ENCODE results near the gene SYNGR1. TPM values are rescaled to one million over a fixed set of nuclear protein-coding genes. Genes with fewer than 3 reads are reported as not detected.

The SYNGR1 gene
- total RNA-seq, 2 donors from 2014 or later, result 29.4 to 29.5 TPM

DNA sequence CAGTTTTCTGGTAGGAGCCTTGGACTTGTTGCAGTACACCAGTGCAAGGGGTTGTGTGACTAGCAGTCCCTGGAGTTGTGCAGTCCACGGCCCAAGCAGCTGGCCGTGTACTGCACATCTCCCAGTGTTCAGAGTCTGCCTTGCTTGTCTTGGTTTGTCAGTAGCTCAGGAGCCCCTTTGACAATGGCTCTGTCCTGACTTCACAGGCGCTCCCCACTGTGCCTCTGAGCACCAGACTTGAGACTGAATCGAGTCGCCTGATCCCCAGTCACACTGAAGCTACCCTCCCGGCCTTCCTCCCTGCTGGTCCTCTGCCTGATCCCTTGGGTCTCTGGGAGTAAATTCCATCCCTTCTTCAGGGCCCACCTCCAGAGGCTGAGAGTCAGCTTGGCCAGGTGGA lies 19.4 kb downstream of the SYNGR1 start:
- no peaks in the 10 kb centered on the region for H3K27me3 ChIP-seq
- no peaks in the 10 kb centered on the region for H3K36me3 ChIP-seq
- H3K27ac ChIP-seq, result no peak overlapping the region
- peaks cover 0 to 18% of the 10 kb centered on the region in 2 donors for H3K4me1 ChIP-seq
- TF ChIP-seq, protein P1, sequence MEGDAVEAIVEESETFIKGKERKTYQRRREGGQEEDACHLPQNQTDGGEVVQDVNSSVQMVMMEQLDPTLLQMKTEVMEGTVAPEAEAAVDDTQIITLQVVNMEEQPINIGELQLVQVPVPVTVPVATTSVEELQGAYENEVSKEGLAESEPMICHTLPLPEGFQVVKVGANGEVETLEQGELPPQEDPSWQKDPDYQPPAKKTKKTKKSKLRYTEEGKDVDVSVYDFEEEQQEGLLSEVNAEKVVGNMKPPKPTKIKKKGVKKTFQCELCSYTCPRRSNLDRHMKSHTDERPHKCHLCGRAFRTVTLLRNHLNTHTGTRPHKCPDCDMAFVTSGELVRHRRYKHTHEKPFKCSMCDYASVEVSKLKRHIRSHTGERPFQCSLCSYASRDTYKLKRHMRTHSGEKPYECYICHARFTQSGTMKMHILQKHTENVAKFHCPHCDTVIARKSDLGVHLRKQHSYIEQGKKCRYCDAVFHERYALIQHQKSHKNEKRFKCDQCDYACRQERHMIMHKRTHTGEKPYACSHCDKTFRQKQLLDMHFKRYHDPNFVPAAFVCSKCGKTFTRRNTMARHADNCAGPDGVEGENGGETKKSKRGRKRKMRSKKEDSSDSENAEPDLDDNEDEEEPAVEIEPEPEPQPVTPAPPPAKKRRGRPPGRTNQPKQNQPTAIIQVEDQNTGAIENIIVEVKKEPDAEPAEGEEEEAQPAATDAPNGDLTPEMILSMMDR (IDR thresholded peaks at IDR 0.05), result no peak
- H3K9me3 ChIP-seq, result peaks cover 0 to 6% of the 10 kb centered on the region in 2 donors
- H3K4me3 ChIP-seq, result no peak overlapping the region
- no peak for DNase-seq (ENCODE audit: low spot score)

DNA sequence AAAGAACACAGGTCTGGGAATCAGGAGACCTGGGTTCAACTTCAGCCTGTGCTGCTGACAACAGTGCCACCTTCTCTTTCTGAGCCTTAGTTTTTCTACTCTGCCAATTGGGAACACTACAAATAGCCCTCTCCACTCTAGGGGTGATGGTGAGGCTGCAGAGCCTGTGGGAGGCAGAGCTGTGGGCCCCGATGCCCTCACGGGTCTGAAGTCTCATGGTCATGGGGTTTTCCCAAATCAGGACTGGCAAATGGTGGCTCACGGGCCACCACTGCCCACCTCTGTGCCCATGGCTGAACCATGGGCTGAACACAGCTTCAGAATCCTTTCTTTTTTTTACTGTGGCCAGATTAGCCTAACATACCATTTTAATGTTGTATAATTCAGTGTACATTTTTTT lies 19.8 kb downstream of the SYNGR1 start:
- peaks cover 0 to 14% of the 10 kb centered on the region in 2 donors for H3K4me1 ChIP-seq
- H3K27ac ChIP-seq, result no peak overlapping the region
- no peak for DNase-seq (ENCODE audit: low spot score)
- H3K9me3 ChIP-seq, result peaks cover 0 to 6% of the 10 kb centered on the region in 2 donors
- H3K36me3 ChIP-seq, result no peaks in the 10 kb centered on the region
- H3K27me3 ChIP-seq, result no peaks in the 10 kb centered on the region
- TF ChIP-seq, protein P1 (IDR thresholded peaks at IDR 0.05), result no peak
- H3K4me3 ChIP-seq, result no peak overlapping the region

DNA sequence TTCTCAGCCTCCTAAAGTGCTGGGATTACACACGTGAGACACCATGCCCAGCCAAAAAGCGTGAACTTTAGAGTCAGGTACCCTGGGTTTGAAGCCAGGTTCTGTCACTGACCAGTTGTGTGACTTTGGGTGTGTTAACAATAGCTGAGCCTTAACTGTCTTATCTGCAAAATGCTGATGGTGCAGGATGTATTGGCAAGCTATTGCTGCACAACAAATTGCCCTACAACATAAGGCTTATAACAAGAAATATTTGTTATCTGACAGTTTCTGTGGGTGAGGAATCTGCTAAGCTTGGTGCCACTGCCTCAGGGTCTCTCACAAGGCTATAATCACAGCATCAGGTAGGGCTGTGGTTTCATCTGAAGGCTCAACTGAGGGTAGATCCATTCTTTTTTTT lies 21.9 kb downstream of the SYNGR1 start:
- no peak for DNase-seq (ENCODE audit: low spot score)

DNA sequence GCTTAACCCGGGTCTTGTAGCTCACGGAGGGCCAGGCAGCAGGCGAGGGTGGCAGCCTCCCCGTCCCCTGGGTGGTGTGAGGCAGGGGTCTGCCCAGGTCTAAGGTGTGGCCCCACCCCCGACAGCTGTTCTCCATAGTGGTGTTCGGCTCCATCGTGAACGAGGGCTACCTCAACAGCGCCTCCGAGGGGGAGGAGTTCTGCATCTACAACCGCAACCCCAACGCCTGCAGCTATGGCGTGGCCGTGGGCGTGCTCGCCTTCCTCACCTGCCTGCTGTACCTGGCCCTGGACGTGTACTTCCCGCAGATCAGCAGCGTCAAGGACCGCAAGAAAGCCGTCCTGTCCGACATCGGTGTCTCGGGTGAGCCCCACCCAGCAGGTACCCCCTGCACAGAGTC lies 24.4 kb downstream of the SYNGR1 start:
- peaks cover 27% of the 10 kb centered on the region for H3K36me3 ChIP-seq
- H3K4me1 ChIP-seq, result no peaks in the 10 kb centered on the region
- no peak overlapping the region for H3K4me3 ChIP-seq
- peaks cover 0 to 6% of the 10 kb centered on the region in 2 donors for H3K9me3 ChIP-seq
- H3K27ac ChIP-seq, result no peak overlapping the region
- H3K27me3 ChIP-seq, result no peaks in the 10 kb centered on the region
- no peak for DNase-seq (ENCODE audit: low spot score)
- TF ChIP-seq, protein P1 (IDR thresholded peaks at IDR 0.05), result no peak

More for the DNA sequence above, 21.9 kb downstream of the SYNGR1 start:
- Histone ChIP-seq H3K4me1 (peaks cover 0 to 5% of the 10 kb centered on the region in 2 donors), H3K27ac (no peak overlapping the region), H3K4me3 (no peak overlapping the region), H3K27me3 (no peaks in the 10 kb centered on the region), H3K36me3 (peaks cover 8% of the 10 kb centered on the region), H3K9me3 (peaks cover 0 to 6% of the 10 kb centered on the region in 2 donors)
- TF ChIP-seq, protein P1 (IDR thresholded peaks at IDR 0.05), result no peak

DNA sequence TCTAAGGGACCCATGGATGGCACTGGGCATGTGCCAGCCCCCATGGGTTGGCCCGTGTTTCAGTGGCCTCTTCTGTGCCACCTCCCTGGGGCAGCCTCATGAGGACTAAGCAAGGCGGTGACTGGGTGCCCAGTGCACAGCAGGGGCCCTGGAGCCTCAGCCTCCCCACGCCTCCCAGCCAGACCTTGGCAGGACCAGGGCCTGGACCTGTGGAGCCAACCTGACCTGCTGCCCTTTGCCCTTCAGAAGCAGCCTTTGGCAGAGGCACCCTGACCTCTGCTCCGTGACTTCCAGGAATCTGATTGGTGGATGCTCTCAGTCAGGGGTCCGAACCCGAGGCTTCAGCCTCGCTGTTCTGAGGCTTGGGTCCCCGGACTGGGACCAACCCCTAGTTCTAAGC lies 25.0 kb downstream of the SYNGR1 start:
- H3K4me1 ChIP-seq, result no peaks in the 10 kb centered on the region
- H3K4me3 ChIP-seq, result no peak overlapping the region
- TF ChIP-seq, protein P1 (IDR thresholded peaks at IDR 0.05), result no peak
- DNase-seq (ENCODE audit: low spot score), result no peak
- no peaks in the 10 kb centered on the region for H3K27me3 ChIP-seq
- peaks cover 27% of the 10 kb centered on the region for H3K36me3 ChIP-seq
- no peak overlapping the region for H3K27ac ChIP-seq
- peaks cover 0 to 6% of the 10 kb centered on the region in 2 donors for H3K9me3 ChIP-seq

DNA sequence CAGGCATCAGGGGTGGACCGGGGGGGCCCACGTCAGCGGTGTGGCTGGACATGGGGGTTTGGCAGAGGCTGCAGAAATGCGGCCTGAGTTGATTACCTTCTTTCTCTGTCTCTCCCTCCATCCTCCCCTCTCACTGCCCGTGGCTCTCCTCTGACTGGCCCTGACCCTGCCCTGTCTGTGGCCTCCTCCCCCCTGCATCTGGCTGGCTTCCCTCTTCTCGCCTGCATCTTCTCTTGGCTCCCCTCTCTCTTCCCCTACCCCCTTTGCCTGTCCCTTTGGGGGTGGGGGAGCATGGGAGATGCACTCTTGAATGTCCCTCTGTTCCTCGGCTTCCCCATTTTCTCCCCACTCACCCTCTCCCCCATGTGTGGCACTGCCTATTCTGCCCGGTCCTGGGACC lies 25.9 kb downstream of the SYNGR1 start:
- H3K4me1 ChIP-seq, result no peaks in the 10 kb centered on the region
- H3K27ac ChIP-seq, result no peak overlapping the region
- peaks cover 0 to 6% of the 10 kb centered on the region in 2 donors for H3K9me3 ChIP-seq
- H3K4me3 ChIP-seq, result no peak overlapping the region
- H3K36me3 ChIP-seq, result peaks cover 27% of the 10 kb centered on the region
- TF ChIP-seq, protein P1 (IDR thresholded peaks at IDR 0.05), result no peak
- H3K27me3 ChIP-seq, result no peaks in the 10 kb centered on the region
- no peak for DNase-seq (ENCODE audit: low spot score)

All from right atrium auricular region (tissue), 2 donors.